Kidney glomerular epithelial cell (primary cell): ENCODE data around the gene TMF1.

Experiments
- DNase-seq: peaks from one replicate; lab custom pipeline; 2025; lab: John Stamatoyannopoulos, UW

The TMF1 gene

DNA sequence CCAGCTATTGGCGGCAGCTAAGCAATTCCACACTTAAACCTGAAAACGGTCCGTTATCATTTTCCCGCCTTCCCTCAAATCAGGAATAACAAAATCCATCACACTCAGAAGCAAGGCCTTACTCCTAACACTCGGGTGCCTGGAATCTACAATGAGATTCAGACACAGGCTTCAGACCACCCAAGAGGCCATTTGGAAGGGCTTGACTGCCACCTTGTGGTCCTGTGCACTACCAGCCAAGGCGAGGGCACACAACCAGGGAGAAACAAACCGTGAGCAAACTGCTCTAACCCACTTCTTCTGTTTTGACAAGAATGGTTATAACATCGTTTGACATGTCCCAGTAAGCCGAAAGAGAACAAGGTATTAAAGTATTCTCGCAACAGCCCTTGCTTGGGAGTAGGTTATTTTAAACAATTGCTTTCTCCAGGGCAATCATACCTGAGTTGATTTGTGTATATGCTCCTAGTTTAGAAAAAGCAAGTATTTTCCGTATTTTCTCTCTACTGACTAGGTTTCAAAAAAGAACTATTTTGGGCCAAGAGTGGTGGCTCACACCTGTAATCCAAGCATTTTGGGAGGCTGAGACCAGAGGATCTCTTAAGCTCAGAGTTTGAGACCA lies 79.7 kb downstream of the TMF1 start:
- peak; percentile 39 for DNase-seq
